Measurements from ENCODE around the gene RNF217. TPM values are rescaled to one million over a fixed set of nuclear protein-coding genes. Genes with fewer than 3 reads are reported as not detected.
A peak's percentile ranks its signal among the peaks of the same experiment; 100 is the strongest.
"Not testable (repeated sequence)": the region's sequence is repeated elsewhere in the genome, so short reads cannot be mapped to it uniquely, and the experiment has no call there.

Gene RNF217
- total and polyA plus RNA-seq, 8 donors = 3.4 to 14.3 (median 8.0) TPM

- WGBS, 2 donors = 0 to 1% methylated on average over 55 to 65 of the region's 65 CpGs
- Histone ChIP-seq H3K4me1 (peaks cover 8 to 17% (median 9%) of the 10 kb centered on the region in 3 donors), H3K9me3 (no peaks in the 10 kb centered on the region), H3K27me3 (no peaks in the 10 kb centered on the region), H3K4me3 (peak overlapping the region; percentile 58 to 87 (median 77)), H3K27ac (peak overlapping the region; percentile 74 to 90 (median 85)), H3K36me3 (peaks cover 0 to 1% (median 0%) of the 10 kb centered on the region in 3 donors)
- DNase-seq (peak; percentile 33 to 86 (median 57)), FAIRE-seq (no peak), ATAC-seq (peak; percentile 50 to 66 (median 61))
- intact Hi-C loops (cut with DNase I) = no loop called here
- no peak for TF ChIP-seq CTCF (IDR thresholded peaks at IDR 0.05)
Measured at GRCh38 chr6:124962639-124963415, 590 bp downstream of the RNF217 start.

- intact Hi-C loops (cut with DNase I) = no loop called here
- FAIRE-seq (no peak), ATAC-seq (peak; percentile 10 to 31 (median 20)), DNase-seq (peak in 1 of 6 donors; percentile 9)
- Histone ChIP-seq H3K4me1 (peaks cover 8 to 17% (median 9%) of the 10 kb centered on the region in 3 donors), H3K4me3 (peak overlapping the region; percentile 58 to 87 (median 77)), H3K9me3 (no peaks in the 10 kb centered on the region), H3K27ac (peak overlapping the region; percentile 74 to 90 (median 85)), H3K27me3 (no peaks in the 10 kb centered on the region), H3K36me3 (peaks cover 0 to 3% (median 0%) of the 10 kb centered on the region in 3 donors)
- 1 to 2% methylated on average over 9 of the region's 9 CpGs for WGBS, 2 donors
- no peak for TF ChIP-seq CTCF (IDR thresholded peaks at IDR 0.05)
Measured at GRCh38 chr6:124963416-124963785, 1.2 kb downstream of the RNF217 start.

- peaks cover 0 to 3% (median 0%) of the 10 kb centered on the region in 3 donors for H3K36me3 ChIP-seq
- DNase-seq = no peak
- peaks cover 8 to 17% (median 9%) of the 10 kb centered on the region in 3 donors for H3K4me1 ChIP-seq
- TF ChIP-seq CTCF (IDR thresholded peaks at IDR 0.05) = no peak
- FAIRE-seq = no peak
- no peaks in the 10 kb centered on the region for H3K27me3 ChIP-seq
- peak overlapping the region in 3 of 4 donors; percentile 71 to 87 (median 83) for H3K4me3 ChIP-seq
- ATAC-seq = peak in 3 of 4 donors; percentile 5 to 8 (median 8)
- peak overlapping the region in 3 of 4 donors; percentile 83 to 90 (median 87) for H3K27ac ChIP-seq
- intact Hi-C loops (cut with DNase I) = no loop called here
- 14 to 18% methylated on average over 6 of the region's 6 CpGs for WGBS, 2 donors
- H3K9me3 ChIP-seq = no peaks in the 10 kb centered on the region
Measured at GRCh38 chr6:124963831-124964763, 1.9 kb downstream of the RNF217 start.

GRCh38 chr6:124964764-124965105 lies 2.5 kb downstream of the RNF217 start:
- TF ChIP-seq CTCF (IDR thresholded peaks at IDR 0.05) = no peak
- intact Hi-C loops (cut with DNase I) = no loop called here
- FAIRE-seq = no peak

GRCh38 chr6:124965424-124965850 lies 3.2 kb downstream of the RNF217 start:
- H3K27ac ChIP-seq; H3K27me3 ChIP-seq; H3K4me3 ChIP-seq; DNase-seq; H3K36me3 ChIP-seq; FAIRE-seq; intact Hi-C loops (cut with DNase I); H3K9me3 ChIP-seq; ATAC-seq: not testable (repeated sequence)
- peaks cover 8 to 17% (median 9%) of the 10 kb centered on the region in 3 donors for H3K4me1 ChIP-seq
- 89 to 93% methylated on average over 3 of the region's 3 CpGs for WGBS, 2 donors

More at GRCh38 chr6:124964764-124965105, 2.5 kb downstream of the RNF217 start:
- H3K27me3 ChIP-seq = no peaks in the 10 kb centered on the region
- DNase-seq = no peak
- H3K4me1 ChIP-seq = peaks cover 8 to 17% (median 9%) of the 10 kb centered on the region in 3 donors
- 76 to 83% methylated on average over 3 of the region's 3 CpGs for WGBS, 2 donors
- peak overlapping the region in 2 of 4 donors; percentile 87 to 90 for H3K27ac ChIP-seq
- no peak for ATAC-seq
- peaks cover 0 to 3% (median 0%) of the 10 kb centered on the region in 3 donors for H3K36me3 ChIP-seq
- no peaks in the 10 kb centered on the region for H3K9me3 ChIP-seq
- H3K4me3 ChIP-seq = peak overlapping the region in 1 of 4 donors; percentile 83
